Osteocyte (in vitro differentiated cells): ENCODE data around the gene MCM6. TPM values are rescaled to one million over a fixed set of nuclear protein-coding genes. Genes with fewer than 3 reads are reported as not detected.

Source experiments
- DNase-seq: peaks from one replicate; pipeline ENCODE4 v3.0.0; 2021; ENCODE audit warnings: mixed read lengths; ENCODE audit not compliant: unreplicated experiment; ENCODE audit errors: extremely low spot score
- H3K27ac Mint-ChIP-seq: one replicate; pipeline ENCODE4 v1.8.0; 2021; ENCODE audit warnings: mild to moderate bottlenecking, mixed read lengths; ENCODE audit not compliant: unreplicated experiment
- H3K27me3 Mint-ChIP-seq: one replicate; pipeline ENCODE4 v1.8.0; 2021; ENCODE audit warnings: mixed read lengths; ENCODE audit not compliant: unreplicated experiment
- H3K36me3 Mint-ChIP-seq: one replicate; pipeline ENCODE4 v1.8.0; 2021; ENCODE audit warnings: mixed read lengths; ENCODE audit not compliant: unreplicated experiment
- H3K4me1 Mint-ChIP-seq: one replicate; pipeline ENCODE4 v1.8.0; 2021; ENCODE audit warnings: mixed read lengths; ENCODE audit not compliant: unreplicated experiment
- H3K4me3 Mint-ChIP-seq: one replicate; pipeline ENCODE4 v1.8.0; 2021; ENCODE audit warnings: mild to moderate bottlenecking, moderate library complexity, mixed read lengths; ENCODE audit not compliant: unreplicated experiment
- H3K9me3 Mint-ChIP-seq: one replicate; pipeline ENCODE4 v1.8.0; 2021; ENCODE audit warnings: mixed read lengths; ENCODE audit not compliant: unreplicated experiment
- total RNA-seq: library from RNA; stranded (reverse); gene quantifications from 2 replicates; pipeline ENCODE4 v1.2.1, GENCODE V29; 2021
- TF ChIP-seq, protein P1 (sequence below): fragments of 200-600 bp; sonication (generic); IDR thresholded peaks from 2 replicates; pipeline ENCODE4 v1.5.0; 2021; ENCODE audit warnings: antibody characterized with exemption, mild to moderate bottlenecking, moderate library complexity

MCM6 gene
- total RNA-seq, 1 donor from 2014 or later: 26.2 TPM

DNA sequence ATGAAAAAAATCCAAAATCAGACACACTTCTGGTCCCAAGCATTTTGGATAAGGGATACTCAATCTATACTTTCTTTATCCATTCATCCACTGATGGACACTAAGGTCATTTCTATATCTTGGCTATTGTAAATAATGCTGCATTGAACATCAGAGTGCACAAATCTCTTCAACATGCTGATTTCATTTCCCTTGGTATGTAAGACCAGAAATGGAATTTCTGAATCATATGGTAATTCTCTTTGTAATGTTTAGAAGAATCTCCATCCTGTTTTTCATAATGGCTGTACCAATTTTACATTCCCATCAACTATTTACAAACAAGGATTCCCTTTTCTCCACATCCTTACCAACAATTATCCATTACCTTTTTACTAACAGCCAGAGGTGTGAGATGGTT is 33.7 kb upstream of the MCM6 start:
- peaks cover 42% of the 10 kb centered on the region for H3K36me3 Mint-ChIP-seq
- TF ChIP-seq, protein P1, sequence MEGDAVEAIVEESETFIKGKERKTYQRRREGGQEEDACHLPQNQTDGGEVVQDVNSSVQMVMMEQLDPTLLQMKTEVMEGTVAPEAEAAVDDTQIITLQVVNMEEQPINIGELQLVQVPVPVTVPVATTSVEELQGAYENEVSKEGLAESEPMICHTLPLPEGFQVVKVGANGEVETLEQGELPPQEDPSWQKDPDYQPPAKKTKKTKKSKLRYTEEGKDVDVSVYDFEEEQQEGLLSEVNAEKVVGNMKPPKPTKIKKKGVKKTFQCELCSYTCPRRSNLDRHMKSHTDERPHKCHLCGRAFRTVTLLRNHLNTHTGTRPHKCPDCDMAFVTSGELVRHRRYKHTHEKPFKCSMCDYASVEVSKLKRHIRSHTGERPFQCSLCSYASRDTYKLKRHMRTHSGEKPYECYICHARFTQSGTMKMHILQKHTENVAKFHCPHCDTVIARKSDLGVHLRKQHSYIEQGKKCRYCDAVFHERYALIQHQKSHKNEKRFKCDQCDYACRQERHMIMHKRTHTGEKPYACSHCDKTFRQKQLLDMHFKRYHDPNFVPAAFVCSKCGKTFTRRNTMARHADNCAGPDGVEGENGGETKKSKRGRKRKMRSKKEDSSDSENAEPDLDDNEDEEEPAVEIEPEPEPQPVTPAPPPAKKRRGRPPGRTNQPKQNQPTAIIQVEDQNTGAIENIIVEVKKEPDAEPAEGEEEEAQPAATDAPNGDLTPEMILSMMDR: no peak
- H3K27ac Mint-ChIP-seq: no peak overlapping the region
- H3K4me1 Mint-ChIP-seq: peaks cover 5% of the 10 kb centered on the region
- no peak overlapping the region for H3K4me3 Mint-ChIP-seq
- H3K9me3 Mint-ChIP-seq: no peaks in the 10 kb centered on the region
- no peak for DNase-seq
- H3K27me3 Mint-ChIP-seq: no peaks in the 10 kb centered on the region

DNA sequence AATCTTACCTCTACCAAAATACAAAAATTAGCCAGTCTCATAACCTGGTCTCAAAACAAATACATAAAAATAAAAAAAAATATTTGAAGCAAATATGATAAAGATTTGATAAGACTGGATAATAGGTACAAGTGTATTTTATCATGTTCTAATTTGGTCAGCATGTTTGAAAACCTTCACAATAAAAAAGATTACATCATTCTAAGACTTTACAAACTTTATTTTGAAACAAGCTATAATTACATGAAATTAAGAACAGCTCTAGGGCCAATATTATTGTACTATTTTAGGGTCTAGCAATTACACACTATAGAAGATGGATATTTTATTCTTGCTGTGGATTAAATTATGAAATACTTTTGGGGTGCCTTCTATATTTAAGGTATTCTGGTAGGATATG is 29.4 kb upstream of the MCM6 start:
- TF ChIP-seq, protein P1: no peak
- peaks cover 5% of the 10 kb centered on the region for H3K4me1 Mint-ChIP-seq
- H3K4me3 Mint-ChIP-seq: no peak overlapping the region
- no peak for DNase-seq
- peaks cover 45% of the 10 kb centered on the region for H3K36me3 Mint-ChIP-seq
- H3K27me3 Mint-ChIP-seq: no peaks in the 10 kb centered on the region
- no peak overlapping the region for H3K27ac Mint-ChIP-seq
- no peaks in the 10 kb centered on the region for H3K9me3 Mint-ChIP-seq

DNA sequence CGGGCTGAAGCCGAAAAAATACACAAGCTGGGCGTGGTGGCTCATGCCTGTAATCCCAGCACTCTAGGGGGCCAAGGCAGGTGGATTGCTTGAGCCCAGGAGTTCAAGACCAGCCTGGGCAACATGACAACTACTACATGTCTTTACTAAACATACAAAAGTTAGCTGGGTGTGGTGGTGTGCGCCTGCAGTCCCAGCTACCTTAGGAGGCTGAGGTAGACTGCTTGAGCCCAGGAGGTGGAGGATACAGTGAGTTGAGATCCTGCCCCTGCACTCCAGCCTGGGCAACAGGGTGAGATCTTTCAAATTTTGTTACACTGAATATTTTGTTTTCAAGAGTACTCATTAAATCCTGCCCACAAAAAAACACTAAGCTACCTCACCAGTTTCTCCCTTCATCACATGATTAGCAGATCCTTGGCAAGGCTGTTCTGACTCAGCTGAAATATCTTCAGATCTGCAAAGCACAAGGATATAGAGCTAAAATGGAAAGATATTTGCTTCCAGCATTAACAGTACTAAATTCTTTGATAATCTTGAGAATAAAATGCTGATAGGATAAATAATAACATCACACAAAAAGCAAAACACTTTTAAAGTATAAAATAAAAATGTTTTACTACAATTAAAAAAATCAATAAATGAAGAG is 28.2 kb upstream of the MCM6 start:
- H3K9me3 Mint-ChIP-seq: no peaks in the 10 kb centered on the region
- H3K27ac Mint-ChIP-seq: no peak overlapping the region
- no peak for DNase-seq
- H3K4me3 Mint-ChIP-seq: no peak overlapping the region
- H3K27me3 Mint-ChIP-seq: no peaks in the 10 kb centered on the region
- H3K4me1 Mint-ChIP-seq: no peaks in the 10 kb centered on the region
- TF ChIP-seq, protein P1: no peak
- H3K36me3 Mint-ChIP-seq: peaks cover 39% of the 10 kb centered on the region

DNA sequence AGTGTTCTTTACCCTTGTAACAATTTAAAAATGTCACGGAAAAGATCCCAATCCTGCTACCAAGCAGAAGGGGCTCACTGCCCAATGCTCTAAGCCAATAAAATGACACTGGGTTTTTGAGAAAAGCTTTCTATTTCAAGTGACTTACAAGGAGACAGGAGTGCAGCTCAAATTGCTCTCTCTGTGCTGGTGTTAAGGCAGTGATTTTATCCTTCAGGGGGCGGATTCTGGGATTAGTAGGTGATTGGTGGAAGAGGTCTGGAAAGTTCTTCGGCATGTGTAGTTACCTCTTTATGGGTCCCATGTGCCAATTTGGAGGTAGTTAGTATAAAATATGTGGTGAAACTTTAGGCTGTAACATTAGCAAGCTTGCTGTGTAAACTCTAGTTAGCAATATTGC is 27.4 kb upstream of the MCM6 start:
- H3K9me3 Mint-ChIP-seq: no peaks in the 10 kb centered on the region
- no peaks in the 10 kb centered on the region for H3K27me3 Mint-ChIP-seq
- H3K27ac Mint-ChIP-seq: no peak overlapping the region
- no peaks in the 10 kb centered on the region for H3K4me1 Mint-ChIP-seq
- peaks cover 35% of the 10 kb centered on the region for H3K36me3 Mint-ChIP-seq
- TF ChIP-seq, protein P1: no peak
- DNase-seq: no peak
- H3K4me3 Mint-ChIP-seq: no peak overlapping the region

DNA sequence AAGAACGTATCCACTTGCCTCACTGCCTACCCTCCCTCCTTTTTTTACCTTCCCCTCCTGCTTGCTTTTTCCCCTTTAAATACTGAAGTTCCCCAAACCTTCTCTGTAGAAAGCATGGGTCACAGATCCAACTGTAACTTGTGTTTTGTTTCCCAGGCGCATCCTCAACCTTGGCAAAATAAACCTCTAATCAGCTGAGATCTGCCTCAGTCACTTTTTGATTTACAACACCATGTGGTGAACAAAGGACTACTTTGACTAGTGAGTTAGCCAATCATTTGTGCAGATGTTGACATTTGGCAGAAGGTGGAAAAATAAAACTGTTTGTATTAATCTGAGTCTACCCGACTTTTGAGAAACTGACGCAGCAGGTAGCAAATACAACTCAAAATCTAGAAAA is 23.3 kb upstream of the MCM6 start:
- H3K4me1 Mint-ChIP-seq: no peaks in the 10 kb centered on the region
- H3K27me3 Mint-ChIP-seq: no peaks in the 10 kb centered on the region
- no peak overlapping the region for H3K4me3 Mint-ChIP-seq
- DNase-seq: no peak
- TF ChIP-seq, protein P1: no peak
- no peaks in the 10 kb centered on the region for H3K9me3 Mint-ChIP-seq
- peaks cover 10% of the 10 kb centered on the region for H3K36me3 Mint-ChIP-seq
- no peak overlapping the region for H3K27ac Mint-ChIP-seq
